Measurements from ENCODE around the gene TBL1Y.
"Not testable (repeated sequence)": the region's sequence is repeated elsewhere in the genome, so short reads cannot be mapped to it uniquely, and the experiment has no call there.

Gene TBL1Y

DNA sequence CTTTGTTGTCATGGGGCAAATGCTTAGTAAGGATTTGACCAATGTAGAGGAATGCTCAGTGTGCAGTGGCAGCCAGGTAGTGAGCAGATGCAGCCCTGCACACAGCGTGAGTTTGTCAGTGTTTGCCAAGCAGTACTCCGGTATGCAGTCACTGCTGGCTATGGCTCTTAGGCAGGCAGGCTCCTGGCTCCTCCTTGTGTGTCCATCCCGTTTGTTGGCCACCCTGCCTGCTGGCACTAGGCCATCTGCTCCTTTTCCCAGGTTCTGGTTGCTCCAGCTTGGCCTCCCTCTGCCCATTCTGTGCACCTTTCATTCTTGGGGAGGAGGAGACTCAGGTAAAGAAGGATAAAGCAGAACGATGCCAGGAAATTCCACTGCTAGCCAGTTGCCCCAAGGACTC is 106.0 kb downstream of the TBL1Y start:
- no peak for DNase-seq (ENCODE audit: low read depth)
- H3K4me3 ChIP-seq (ENCODE audit: low read depth, low read length): no peak overlapping the region
- TF ChIP-seq, protein P1, sequence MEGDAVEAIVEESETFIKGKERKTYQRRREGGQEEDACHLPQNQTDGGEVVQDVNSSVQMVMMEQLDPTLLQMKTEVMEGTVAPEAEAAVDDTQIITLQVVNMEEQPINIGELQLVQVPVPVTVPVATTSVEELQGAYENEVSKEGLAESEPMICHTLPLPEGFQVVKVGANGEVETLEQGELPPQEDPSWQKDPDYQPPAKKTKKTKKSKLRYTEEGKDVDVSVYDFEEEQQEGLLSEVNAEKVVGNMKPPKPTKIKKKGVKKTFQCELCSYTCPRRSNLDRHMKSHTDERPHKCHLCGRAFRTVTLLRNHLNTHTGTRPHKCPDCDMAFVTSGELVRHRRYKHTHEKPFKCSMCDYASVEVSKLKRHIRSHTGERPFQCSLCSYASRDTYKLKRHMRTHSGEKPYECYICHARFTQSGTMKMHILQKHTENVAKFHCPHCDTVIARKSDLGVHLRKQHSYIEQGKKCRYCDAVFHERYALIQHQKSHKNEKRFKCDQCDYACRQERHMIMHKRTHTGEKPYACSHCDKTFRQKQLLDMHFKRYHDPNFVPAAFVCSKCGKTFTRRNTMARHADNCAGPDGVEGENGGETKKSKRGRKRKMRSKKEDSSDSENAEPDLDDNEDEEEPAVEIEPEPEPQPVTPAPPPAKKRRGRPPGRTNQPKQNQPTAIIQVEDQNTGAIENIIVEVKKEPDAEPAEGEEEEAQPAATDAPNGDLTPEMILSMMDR (conservative IDR thresholded peaks at IDR 0.05; ENCODE audit: low read depth, low read length): no peak

DNA sequence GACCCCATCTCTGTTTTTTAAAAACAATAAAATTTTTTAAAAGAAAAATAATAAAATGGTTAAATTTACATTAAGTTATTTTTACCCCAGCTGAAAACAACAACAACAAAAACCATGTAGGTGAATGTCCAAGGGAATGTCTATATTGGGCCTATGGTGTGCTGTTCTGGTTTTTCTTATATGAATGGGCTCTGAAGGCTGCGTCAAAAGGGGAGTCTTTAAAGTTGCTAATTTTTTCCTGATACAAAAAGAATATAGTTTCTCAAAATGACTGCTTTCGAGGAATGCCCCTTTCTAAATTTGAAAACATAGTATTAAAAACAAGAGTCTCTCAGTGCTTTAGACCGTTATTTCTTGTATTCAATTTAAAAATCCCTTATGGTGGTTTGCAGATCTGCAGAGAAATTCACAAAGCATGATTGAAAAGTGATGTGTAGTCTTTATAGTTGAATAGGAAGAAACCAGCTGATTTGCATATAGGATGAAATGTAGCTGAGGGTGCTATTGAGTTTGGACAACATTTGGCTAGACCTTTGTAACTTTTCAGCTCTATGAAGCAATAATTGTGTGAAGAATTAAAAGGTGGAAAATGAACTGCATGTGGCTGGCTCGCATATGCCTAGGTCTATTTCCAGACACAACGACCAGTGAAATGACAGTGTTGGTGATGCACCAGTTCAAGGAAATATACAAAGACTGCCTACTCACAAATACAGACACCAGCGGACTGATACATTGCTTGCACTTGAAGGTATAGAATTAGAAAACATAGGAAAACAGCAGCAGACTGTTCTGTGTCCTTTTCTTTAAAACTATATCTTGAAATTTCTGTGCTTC is 107.0 kb downstream of the TBL1Y start:
- no peak for DNase-seq (ENCODE audit: low read depth)
- TF ChIP-seq, protein P1 (conservative IDR thresholded peaks at IDR 0.05; ENCODE audit: low read depth, low read length): no peak
- H3K4me3 ChIP-seq (ENCODE audit: low read depth, low read length): no peak overlapping the region

- no peak for DNase-seq (ENCODE audit: low read depth)
- H3K4me3 ChIP-seq (ENCODE audit: low read depth, low read length): no peak overlapping the region
- TF ChIP-seq, protein P1 (conservative IDR thresholded peaks at IDR 0.05; ENCODE audit: low read depth, low read length): no peak
Measured at GRCh38 chrY:7039037-7039436, 128.5 kb downstream of the TBL1Y start.

DNA sequence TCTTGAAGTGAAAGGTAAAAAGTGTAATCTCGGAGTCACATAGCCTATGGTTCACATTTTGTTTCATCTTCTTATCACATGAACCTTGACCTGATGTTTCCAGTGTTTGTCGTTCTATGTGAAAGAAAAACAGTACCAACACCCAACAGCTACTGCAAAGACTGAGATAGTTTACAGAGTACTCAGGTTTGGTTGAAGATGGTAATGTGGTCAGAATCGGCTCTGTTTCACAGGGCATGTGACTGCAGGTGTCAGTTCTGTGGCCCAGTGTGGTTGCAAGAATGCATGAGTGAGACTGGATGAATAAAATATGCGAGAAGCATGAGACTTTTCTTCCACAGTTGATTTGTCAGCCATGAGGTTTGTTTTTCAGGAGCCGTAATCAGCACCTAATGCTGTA is 130.2 kb downstream of the TBL1Y start:
- DNase-seq (ENCODE audit: low read depth): no peak
- TF ChIP-seq, protein P1 (conservative IDR thresholded peaks at IDR 0.05; ENCODE audit: low read depth, low read length): no peak

GRCh38 chrY:7041983-7042382 is 131.5 kb downstream of the TBL1Y start:
- no peak for DNase-seq (ENCODE audit: low read depth)
- no peak overlapping the region for H3K4me3 ChIP-seq (ENCODE audit: low read depth, low read length)
- TF ChIP-seq, protein P1 (conservative IDR thresholded peaks at IDR 0.05; ENCODE audit: low read depth, low read length): no peak

More for the DNA sequence above, 130.2 kb downstream of the TBL1Y start:
- H3K4me3 ChIP-seq (ENCODE audit: low read depth, low read length): no peak overlapping the region

DNA sequence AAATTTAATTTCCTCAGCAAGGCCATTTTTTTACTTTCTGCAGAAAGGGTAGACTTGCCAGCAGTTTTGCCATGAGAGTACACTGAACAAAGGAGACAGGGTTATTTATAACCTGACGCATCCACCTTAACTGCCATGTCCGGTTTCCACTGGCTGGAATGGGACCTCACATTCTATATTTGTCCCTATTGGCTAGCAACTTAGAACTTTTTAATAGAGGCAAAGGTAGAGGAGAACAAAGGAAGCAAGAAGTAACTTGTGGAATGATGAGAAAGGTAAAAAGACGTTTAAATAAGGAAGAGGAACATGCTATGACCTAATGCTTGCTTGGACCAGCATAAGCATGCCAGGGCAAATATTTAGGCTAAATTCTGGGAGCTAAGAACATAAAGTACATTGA is 142.0 kb downstream of the TBL1Y start:
- DNase-seq (ENCODE audit: low read depth); H3K4me3 ChIP-seq (ENCODE audit: low read depth, low read length): not testable (repeated sequence)

DNA sequence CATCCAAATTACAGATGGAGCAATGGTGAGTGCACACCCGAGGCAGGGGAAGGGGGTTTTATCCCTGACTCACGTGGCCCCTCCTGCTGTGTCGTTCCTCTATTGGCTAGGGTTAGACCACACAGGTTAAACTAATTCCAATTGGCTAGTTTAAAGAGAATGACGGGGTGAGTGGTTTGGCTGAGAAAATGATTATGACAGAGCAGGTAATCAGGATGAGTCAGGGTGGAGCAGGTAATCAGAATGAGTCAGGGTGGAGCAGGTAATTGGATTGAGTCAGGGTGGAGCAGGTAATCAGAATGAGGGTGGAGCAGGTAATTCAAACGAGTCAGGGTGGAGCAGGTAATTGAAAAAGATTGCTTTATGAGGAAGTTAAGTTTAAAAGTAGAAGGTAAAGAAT is 146.4 kb downstream of the TBL1Y start:
- TF ChIP-seq, protein P1 (conservative IDR thresholded peaks at IDR 0.05; ENCODE audit: low read depth, low read length): no peak
- no peak for DNase-seq (ENCODE audit: low read depth)
- no peak overlapping the region for H3K4me3 ChIP-seq (ENCODE audit: low read depth, low read length)
